Smooth muscle cell (in vitro differentiated cells): Measurements from ENCODE around the gene RTN1. TPM values are rescaled to one million over a fixed set of nuclear protein-coding genes. Genes with fewer than 3 reads are reported as not detected.

Experiments used
- DNase-seq: peaks from one replicate; lab custom pipeline; 2025; ENCODE audit not compliant: unreplicated experiment; lab: John Stamatoyannopoulos, UW
- H2AFZ ChIP-seq: fragments of 200-600 bp; sonication (generic); 2 replicates; pipeline ENCODE4 v1.6.0; 2016; ENCODE audit warnings: antibody characterized with exemption, low read depth, mild to moderate bottlenecking
- H3F3A ChIP-seq: fragments of 200-600 bp; sonication (generic); 2 replicates; pipeline ENCODE4 v1.6.0; 2017; ENCODE audit warnings: antibody characterized with exemption, low read depth
- H3K27ac ChIP-seq: fragments of 200-600 bp; sonication (generic); 2 replicates; pipeline ENCODE4 v1.5.1; 2016; ENCODE audit warnings: low read depth, mild to moderate bottlenecking
- H3K27me3 ChIP-seq: fragments of 200-600 bp; sonication (generic); 2 replicates; pipeline ENCODE4 v1.6.1; 2016; ENCODE audit warnings: low read depth, mild to moderate bottlenecking
- H3K36me3 ChIP-seq: fragments of 200-600 bp; sonication (generic); 2 replicates; pipeline ENCODE4 v1.5.1; 2016; ENCODE audit warnings: low read depth
- H3K4me1 ChIP-seq: fragments of 200-600 bp; sonication (generic); 2 replicates; pipeline ENCODE4 v1.5.1; 2016; ENCODE audit warnings: low read depth
- H3K4me2 ChIP-seq: fragments of 200-600 bp; sonication (generic); 2 replicates; pipeline ENCODE4 v1.6.0; 2016; ENCODE audit warnings: mild to moderate bottlenecking
- H3K4me3 ChIP-seq: fragments of 200-600 bp; sonication (generic); 2 replicates; pipeline ENCODE4 v1.5.1; 2016; ENCODE audit warnings: mild to moderate bottlenecking
- H3K79me2 ChIP-seq: fragments of 200-600 bp; sonication (generic); 2 replicates; pipeline ENCODE4 v1.6.0; 2016; ENCODE audit warnings: low read depth, mild to moderate bottlenecking
- H3K9ac ChIP-seq: fragments of 200-600 bp; sonication (generic); 2 replicates; pipeline ENCODE4 v1.6.0; 2016; ENCODE audit warnings: low read depth
- H3K9me3 ChIP-seq: fragments of 200-600 bp; sonication (generic); replicated peaks from 2 replicates; pipeline ENCODE4 v1.5.1; 2016; ENCODE audit warnings: low read depth
- H4K20me1 ChIP-seq: fragments of 200-600 bp; sonication (generic); 2 replicates; pipeline ENCODE4 v1.6.0; 2016; ENCODE audit warnings: low read depth
- CTCF ChIP-seq: fragments of 200-600 bp; sonication (generic); IDR thresholded peaks from 2 replicates; pipeline ENCODE4 v1.5.1; 2017; ENCODE audit warnings: borderline replicate concordance, mild to moderate bottlenecking, antibody characterized with exemption; ENCODE audit not compliant: insufficient read depth, poor library complexity, severe bottlenecking
- WGBS: methylation state at CpG from one replicate; pipeline ENCODE4 v1.1.7; 2016; ENCODE audit warnings: low lambda C conversion rate; 5-methylcytosine and 5-hydroxymethylcytosine counted together
- polyA plus RNA-seq: library from polyadenylated mRNA; unstranded; fragments of >200 nt; fragmentation: Nextera tagmentation; extraction: Ambion mirVana; gene quantifications from 2 replicates; pipeline ENCODE4 v1.2.1, GENCODE V29; 2016
- total RNA-seq: library from RNA; depleted of rRNA; stranded (reverse); fragments of >200 nt; gene quantifications from 2 replicates; pipeline ENCODE4 v1.2.3, GENCODE V29; 2014

Gene RTN1
- total and polyA plus RNA-seq, 2 experiments from 2014 or later = not detected

GRCh38 chr14:59600211-59600945 is 270.2 kb downstream of the RTN1 start:
- Histone ChIP-seq H3K9me3 (no peaks in the 10 kb centered on the region), H3K4me3 (no peak overlapping the region), H3K27ac (no peak overlapping the region), H3F3A (no peaks in the 10 kb centered on the region), H3K27me3 (peaks cover 10% of the 10 kb centered on the region), H3K79me2 (no peaks in the 10 kb centered on the region), H3K4me1 (no peaks in the 10 kb centered on the region), H3K9ac (no peak overlapping the region), H3K36me3 (no peaks in the 10 kb centered on the region), H3K4me2 (no peak overlapping the region), H4K20me1 (no peaks in the 10 kb centered on the region), H2AFZ (no peak overlapping the region)
- 86% methylated on average over 2 of the region's 2 CpGs for WGBS
- DNase-seq = no peak
- TF ChIP-seq CTCF = no peak

DNA sequence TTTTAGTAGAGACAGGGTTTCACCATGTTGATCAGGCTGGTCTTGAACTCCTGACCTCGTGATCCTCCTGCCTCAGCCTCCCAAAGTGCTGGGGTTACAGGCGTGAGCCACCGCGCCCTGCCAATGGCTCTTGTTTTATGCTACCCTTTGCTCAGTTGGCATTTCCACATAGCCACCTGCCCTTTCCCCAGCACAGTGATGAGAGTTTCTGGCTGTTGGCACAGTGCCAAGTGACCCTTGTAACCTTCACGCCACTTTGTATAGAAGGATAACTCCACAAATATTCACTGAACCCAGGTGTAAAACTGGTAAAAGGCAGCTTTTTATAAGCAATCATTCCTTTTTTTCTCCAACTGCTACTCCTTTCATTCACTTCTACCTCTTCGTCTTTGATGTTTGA is 275.5 kb downstream of the RTN1 start:
- WGBS = 92% methylated on average over 6 of the region's 6 CpGs
- Histone ChIP-seq H3K27me3 (peaks cover 10% of the 10 kb centered on the region), H2AFZ (no peak overlapping the region), H3K4me3 (no peak overlapping the region), H3K9ac (no peak overlapping the region), H3K4me1 (no peaks in the 10 kb centered on the region), H3K36me3 (no peaks in the 10 kb centered on the region), H3K27ac (no peak overlapping the region), H3K4me2 (no peak overlapping the region), H4K20me1 (no peaks in the 10 kb centered on the region), H3F3A (no peaks in the 10 kb centered on the region), H3K79me2 (no peaks in the 10 kb centered on the region), H3K9me3 (no peaks in the 10 kb centered on the region)
- DNase-seq = no peak
- TF ChIP-seq CTCF = no peak

DNA sequence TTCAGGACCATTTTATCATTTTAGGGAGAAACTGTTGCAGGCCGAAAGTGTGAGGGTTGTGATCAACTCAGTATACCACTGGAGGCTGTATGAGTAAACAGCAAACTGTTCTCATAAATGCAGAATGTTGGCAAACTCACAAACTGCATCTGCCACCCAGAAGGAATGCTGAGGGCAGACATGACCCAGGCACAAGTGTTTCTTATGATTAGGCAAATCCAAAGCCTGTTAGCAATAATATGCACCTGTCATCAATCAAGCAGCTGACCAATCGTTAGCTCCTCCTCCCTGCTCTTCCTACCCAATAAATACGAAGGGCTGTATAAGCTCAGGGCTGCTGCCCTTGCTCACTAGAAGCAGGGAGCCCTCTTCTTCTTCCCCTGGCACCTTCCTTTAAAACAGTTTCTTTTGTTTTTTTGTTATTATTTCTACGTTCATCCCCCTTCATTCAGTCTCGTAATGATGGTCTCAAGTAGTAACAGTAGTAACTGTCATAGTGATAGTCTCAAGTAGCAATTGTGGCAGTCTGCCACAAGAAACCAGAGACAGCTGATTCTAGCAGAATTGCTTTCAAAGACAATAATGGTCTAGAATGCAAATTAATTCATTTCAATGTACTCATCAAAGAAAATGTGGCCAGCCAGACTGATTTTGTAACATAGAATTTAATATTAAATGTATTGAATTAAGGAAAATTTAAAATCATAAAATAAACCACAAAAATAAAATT is 278.8 kb downstream of the RTN1 start:
- Histone ChIP-seq H3K4me1 (no peaks in the 10 kb centered on the region), H3K4me2 (no peak overlapping the region), H3K79me2 (no peaks in the 10 kb centered on the region), H2AFZ (no peak overlapping the region), H3F3A (no peaks in the 10 kb centered on the region), H3K36me3 (no peaks in the 10 kb centered on the region), H3K27me3 (no peaks in the 10 kb centered on the region), H3K9me3 (no peaks in the 10 kb centered on the region), H3K4me3 (no peak overlapping the region), H4K20me1 (no peaks in the 10 kb centered on the region), H3K9ac (no peak overlapping the region), H3K27ac (no peak overlapping the region)
- no peak for TF ChIP-seq CTCF
- DNase-seq = no peak
- WGBS = 77% methylated on average over 5 of the region's 5 CpGs
